AG04450 (cell line): ENCODE measurements around the gene EXOC4. TPM values are rescaled to one million over a fixed set of nuclear protein-coding genes. Genes with fewer than 3 reads are reported as not detected.

Source experiments
- CTCF ChIA-PET: fragments of 300-600, 350-600 bp; formaldehyde crosslinking; extraction: SDS; loops from one replicate; lab custom pipeline; 2022; ENCODE audit warnings: antibody characterized with exemption, inconsistent platforms; lab: Charles Lee
- POLR2A ChIA-PET: fragments of 350-600 bp; formaldehyde crosslinking; extraction: SDS; loops from one replicate; lab custom pipeline; 2021; ENCODE audit warnings: antibody characterized with exemption, inconsistent platforms; lab: Yijun Ruan, JAX
- DNase-seq: peaks from one replicate; pipeline ENCODE4 v3.0.0-alpha.2; 2011; ENCODE audit warnings: low read depth, low spot score
- H3K27ac ChIP-seq: one replicate; pipeline ENCODE4 v1.5.1; 2012; ENCODE audit warnings: low read depth, low read length, control low read depth
- H3K27me3 ChIP-seq: one replicate; pipeline ENCODE4 v1.6.0; 2012; ENCODE audit warnings: low read length; ENCODE audit not compliant: control insufficient read depth, insufficient read depth
- H3K4me3 ChIP-seq: 2 replicates; pipeline ENCODE4 v1.5.1; 2011; ENCODE audit warnings: mild to moderate bottlenecking, low read depth, low read length, control low read depth
- H3K9me3 ChIP-seq: 2 replicates; pipeline ENCODE4 v1.5.1; 2012; ENCODE audit warnings: low read length; ENCODE audit not compliant: control insufficient read depth, insufficient read depth
- polyA plus RNA-seq: library from polyadenylated mRNA; depleted of rRNA; stranded (reverse); fragments of >200 nt; gene quantifications from 2 replicates; pipeline ENCODE4 v1.2.3, GENCODE V29; 2011
- TF ChIP-seq, protein P1 (sequence below): IDR thresholded peaks from 2 replicates; pipeline ENCODE4 v1.5.1; 2011; ENCODE audit warnings: low read depth, low read length, control low read depth, inconsistent platforms

Gene EXOC4
- polyA plus RNA-seq, 1 experiment = 73.5 TPM

DNA sequence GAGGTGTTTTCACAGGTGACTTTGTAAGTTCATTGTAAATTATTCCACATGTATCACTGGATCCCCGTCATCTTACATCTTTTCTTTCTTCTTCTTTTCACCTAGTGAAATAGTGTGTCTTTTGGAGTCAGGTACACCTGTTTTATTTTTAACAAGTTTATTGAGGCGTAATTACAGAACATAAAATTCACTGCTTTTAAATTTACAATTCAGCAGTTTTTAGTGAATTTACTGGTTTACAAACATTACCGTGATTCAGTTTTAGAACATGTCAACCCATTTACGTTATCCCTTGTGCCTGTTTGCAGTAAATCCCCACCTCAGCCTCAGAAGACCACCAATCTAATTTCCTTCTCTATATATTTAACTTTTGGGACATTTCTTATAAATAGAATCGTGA, 256.9 kb downstream of the EXOC4 start:
- CTCF ChIA-PET = no interaction called here
- TF ChIP-seq, protein P1, sequence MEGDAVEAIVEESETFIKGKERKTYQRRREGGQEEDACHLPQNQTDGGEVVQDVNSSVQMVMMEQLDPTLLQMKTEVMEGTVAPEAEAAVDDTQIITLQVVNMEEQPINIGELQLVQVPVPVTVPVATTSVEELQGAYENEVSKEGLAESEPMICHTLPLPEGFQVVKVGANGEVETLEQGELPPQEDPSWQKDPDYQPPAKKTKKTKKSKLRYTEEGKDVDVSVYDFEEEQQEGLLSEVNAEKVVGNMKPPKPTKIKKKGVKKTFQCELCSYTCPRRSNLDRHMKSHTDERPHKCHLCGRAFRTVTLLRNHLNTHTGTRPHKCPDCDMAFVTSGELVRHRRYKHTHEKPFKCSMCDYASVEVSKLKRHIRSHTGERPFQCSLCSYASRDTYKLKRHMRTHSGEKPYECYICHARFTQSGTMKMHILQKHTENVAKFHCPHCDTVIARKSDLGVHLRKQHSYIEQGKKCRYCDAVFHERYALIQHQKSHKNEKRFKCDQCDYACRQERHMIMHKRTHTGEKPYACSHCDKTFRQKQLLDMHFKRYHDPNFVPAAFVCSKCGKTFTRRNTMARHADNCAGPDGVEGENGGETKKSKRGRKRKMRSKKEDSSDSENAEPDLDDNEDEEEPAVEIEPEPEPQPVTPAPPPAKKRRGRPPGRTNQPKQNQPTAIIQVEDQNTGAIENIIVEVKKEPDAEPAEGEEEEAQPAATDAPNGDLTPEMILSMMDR = no peak
- POLR2A ChIA-PET = no interaction called here
- no peak for DNase-seq
- H3K27me3 ChIP-seq = no peaks in the 10 kb centered on the region
- no peaks in the 10 kb centered on the region for H3K9me3 ChIP-seq
- no peak overlapping the region for H3K4me3 ChIP-seq
- no peak overlapping the region for H3K27ac ChIP-seq

GRCh38 chr7:133510326-133511055, 257.6 kb downstream of the EXOC4 start:
- POLR2A ChIA-PET = no interaction called here
- CTCF ChIA-PET = no interaction called here
- DNase-seq = no peak

DNA sequence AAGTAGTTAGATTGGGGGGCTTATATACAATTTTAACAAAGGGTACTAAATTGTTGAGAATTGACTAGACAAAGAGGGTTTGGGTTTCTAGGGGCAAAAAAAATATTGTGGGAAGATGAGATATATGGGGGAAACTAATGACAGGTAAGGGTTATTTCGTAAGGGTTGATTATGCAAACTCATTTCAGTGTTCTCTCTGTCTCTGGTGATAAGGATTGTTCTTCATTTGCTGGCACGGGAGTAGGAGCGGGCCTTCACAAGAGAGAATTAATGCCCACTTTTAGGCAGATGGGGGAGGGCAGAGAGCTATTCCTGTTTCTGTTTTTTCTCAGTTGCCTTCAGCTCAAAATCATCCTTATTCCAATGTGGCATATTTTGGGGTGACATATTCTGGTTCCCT, 258.4 kb downstream of the EXOC4 start:
- H3K27me3 ChIP-seq = no peaks in the 10 kb centered on the region
- no peaks in the 10 kb centered on the region for H3K9me3 ChIP-seq
- CTCF ChIA-PET = no interaction called here
- TF ChIP-seq, protein P1 = no peak
- POLR2A ChIA-PET = no interaction called here
- H3K27ac ChIP-seq = no peak overlapping the region
- no peak for DNase-seq
- no peak overlapping the region for H3K4me3 ChIP-seq

More at GRCh38 chr7:133510326-133511055, 257.6 kb downstream of the EXOC4 start:
- no peak overlapping the region for H3K4me3 ChIP-seq
- H3K27ac ChIP-seq = no peak overlapping the region
- TF ChIP-seq, protein P1 = no peak
- H3K9me3 ChIP-seq = no peaks in the 10 kb centered on the region
- H3K27me3 ChIP-seq = no peaks in the 10 kb centered on the region

GRCh38 chr7:133511708-133512107, 258.8 kb downstream of the EXOC4 start:
- TF ChIP-seq, protein P1 = no peak
- no peak for DNase-seq
- Histone ChIP-seq H3K4me3 (no peak overlapping the region), H3K27ac (no peak overlapping the region), H3K9me3 (no peaks in the 10 kb centered on the region), H3K27me3 (no peaks in the 10 kb centered on the region)
- CTCF ChIA-PET = no interaction called here
- POLR2A ChIA-PET = no interaction called here

GRCh38 chr7:133512560-133512959, 259.7 kb downstream of the EXOC4 start:
- 0 out of 2 replicates have a peak overlapping the region, but pooled peaks have one; percentile 1 for H3K4me3 ChIP-seq
- peak overlapping the region; percentile 59 for H3K27ac ChIP-seq
- H3K27me3 ChIP-seq = no peaks in the 10 kb centered on the region
- ChIA-PET POLR2A (no interaction called here), CTCF (no interaction called here)
- DNase-seq = peak; percentile 92
- TF ChIP-seq, protein P1 = no peak
- no peaks in the 10 kb centered on the region for H3K9me3 ChIP-seq
